Caco-2 (cell line): ENCODE data around the gene LTBP3. TPM values are rescaled to one million over a fixed set of nuclear protein-coding genes. Genes with fewer than 3 reads are reported as not detected.
"Not testable (repeated sequence)": the region's sequence is repeated elsewhere in the genome, so short reads cannot be mapped to it uniquely, and the experiment has no call there.

ENCODE experiments used
- BruUV-seq: library from RNA; stranded (reverse); fragments of 400-500 nt; replicated peaks from 2 replicates; lab custom pipeline; 2021; lab: Mats Ljungman, UMichigan
- CTCF ChIA-PET: fragments of 300-600 bp; sonication (Branson Sonifier 250); formaldehyde crosslinking; loops from one replicate; lab custom pipeline; 2022; ENCODE audit warnings: antibody characterized with exemption; lab: Charles Lee
- POLR2A ChIA-PET: fragments of 300-600 bp; sonication (Branson Sonifier 250); formaldehyde crosslinking; loops from one replicate; lab custom pipeline; 2022; ENCODE audit warnings: antibody characterized with exemption; lab: Charles Lee
- DNase-seq, 2 experiments: peaks; one replicate each; pipeline versions ENCODE4 v3.0.0 to v3.0.0-alpha.2; 2020 to 2022
- H3K27me3 ChIP-seq: replicated peaks from 2 replicates; pipeline ENCODE4 v1.6.0; 2011; ENCODE audit warnings: low read length; ENCODE audit not compliant: control insufficient read depth, insufficient read depth
- H3K36me3 ChIP-seq: 2 replicates; pipeline ENCODE4 v1.5.1; 2011; ENCODE audit warnings: low read length; ENCODE audit not compliant: control insufficient read depth, insufficient read depth
- H3K4me1 ChIP-seq: fragments of 250-450 bp; sonication (Bioruptor Pico); 2 replicates; pipeline ENCODE4 v1.5.1; 2020; ENCODE audit warnings: mild to moderate bottlenecking
- H3K4me3 ChIP-seq: 2 replicates; pipeline ENCODE4 v1.5.1; 2011; ENCODE audit warnings: low read depth, mild to moderate bottlenecking, control low read depth, low read length
- H3K9me3 ChIP-seq: fragments of 250-450 bp; sonication (Bioruptor Pico); 2 replicates; pipeline ENCODE4 v1.5.1; 2020; ENCODE audit warnings: mild to moderate bottlenecking, moderate library complexity
- H3K27ac Mint-ChIP-seq: one replicate; pipeline ENCODE4 v1.8.0; 2022; ENCODE audit warnings: mixed read lengths; ENCODE audit not compliant: unreplicated experiment
- H3K27me3 Mint-ChIP-seq: one replicate; pipeline ENCODE4 v1.8.0; 2022; ENCODE audit warnings: mixed read lengths; ENCODE audit not compliant: insufficient read depth, unreplicated experiment
- H3K36me3 Mint-ChIP-seq: one replicate; pipeline ENCODE4 v1.8.0; 2022; ENCODE audit warnings: mild to moderate bottlenecking, mixed read lengths; ENCODE audit not compliant: insufficient read depth, unreplicated experiment
- H3K4me1 Mint-ChIP-seq: one replicate; pipeline ENCODE4 v1.8.0; 2022; ENCODE audit warnings: low read depth, mixed read lengths; ENCODE audit not compliant: unreplicated experiment
- H3K4me3 Mint-ChIP-seq: one replicate; pipeline ENCODE4 v1.8.0; 2022; ENCODE audit warnings: mild to moderate bottlenecking, moderate library complexity, mixed read lengths; ENCODE audit not compliant: unreplicated experiment
- H3K9me3 Mint-ChIP-seq: one replicate; pipeline ENCODE4 v1.8.0; 2022; ENCODE audit warnings: mixed read lengths; ENCODE audit not compliant: unreplicated experiment
- intact Hi-C: fragments of 100-400 bp; cut with micrococcal nuclease; formaldehyde crosslinking; loops from one replicate; pipeline ENCODE4 v1.10.0; 2022; ENCODE audit not compliant: unreplicated experiment
- total RNA-seq: library from RNA; stranded (reverse); gene quantifications from 2 replicates; pipeline ENCODE4 v1.2.3, GENCODE V29; 2022
- TF ChIP-seq, protein P1 (sequence below), 2 experiments: fragments of 200-600 bp in 1 of 2; IDR thresholded peaks; 1 replicate in 1 of 2; 2 replicates in 1 of 2; pipeline versions ENCODE4 v1.5.1 to v1.8.0; 2011 to 2022; ENCODE audit warnings: antibody characterized with exemption in 1 of 2, control low read depth in 1 of 2, inconsistent platforms in 1 of 2, low read depth in 1 of 2, low read length in 1 of 2, mild to moderate bottlenecking in 1 of 2, moderate library complexity in 1 of 2; ENCODE audit not compliant: insufficient read depth in 1 of 2, severe bottlenecking in 1 of 2, unreplicated experiment in 1 of 2

The LTBP3 gene
- total RNA-seq, 1 experiment from 2014 or later = 91.2 TPM

DNA sequence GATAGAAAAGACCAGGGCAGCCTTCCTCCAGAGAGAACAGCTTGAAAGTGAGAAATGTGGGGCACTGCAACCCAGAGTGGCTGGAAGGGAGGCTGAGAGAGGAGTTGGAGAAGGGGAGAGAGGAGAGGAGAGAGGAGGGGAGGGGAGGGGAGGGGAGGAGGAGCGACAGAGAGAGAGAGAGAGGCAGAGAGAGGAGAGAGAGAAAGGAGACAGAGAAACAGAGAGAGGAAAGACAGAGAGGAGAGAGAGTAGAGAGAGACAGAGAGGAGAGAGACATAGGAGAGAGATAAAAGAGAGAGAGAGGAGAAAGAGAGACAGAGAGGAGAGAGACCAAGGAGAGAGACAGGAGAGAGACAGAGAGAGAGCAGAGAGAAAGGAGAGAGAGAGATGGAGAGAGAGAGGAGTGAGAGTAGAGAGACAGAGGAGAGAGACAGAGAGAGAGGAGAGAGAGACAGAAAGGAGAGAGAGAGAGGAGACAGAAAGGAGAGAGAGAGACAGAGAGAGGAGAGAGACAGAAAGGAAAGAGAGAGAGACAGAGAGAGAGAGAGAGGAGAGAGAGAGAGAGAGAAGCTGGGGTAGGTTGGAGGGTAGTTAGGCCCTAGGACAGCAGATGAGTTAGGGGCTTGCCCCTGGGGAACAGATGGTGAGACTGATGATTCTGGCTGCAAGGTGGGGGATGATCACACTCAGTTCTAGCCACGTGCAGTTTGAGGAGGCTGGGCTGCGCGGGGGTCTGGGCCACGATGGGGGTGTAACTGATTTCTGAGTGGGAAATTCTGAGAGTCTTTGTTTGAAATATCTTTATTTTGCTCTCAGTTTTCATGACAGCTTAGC is 41.8 kb downstream of the LTBP3 start:
- TF ChIP-seq, protein P1, sequence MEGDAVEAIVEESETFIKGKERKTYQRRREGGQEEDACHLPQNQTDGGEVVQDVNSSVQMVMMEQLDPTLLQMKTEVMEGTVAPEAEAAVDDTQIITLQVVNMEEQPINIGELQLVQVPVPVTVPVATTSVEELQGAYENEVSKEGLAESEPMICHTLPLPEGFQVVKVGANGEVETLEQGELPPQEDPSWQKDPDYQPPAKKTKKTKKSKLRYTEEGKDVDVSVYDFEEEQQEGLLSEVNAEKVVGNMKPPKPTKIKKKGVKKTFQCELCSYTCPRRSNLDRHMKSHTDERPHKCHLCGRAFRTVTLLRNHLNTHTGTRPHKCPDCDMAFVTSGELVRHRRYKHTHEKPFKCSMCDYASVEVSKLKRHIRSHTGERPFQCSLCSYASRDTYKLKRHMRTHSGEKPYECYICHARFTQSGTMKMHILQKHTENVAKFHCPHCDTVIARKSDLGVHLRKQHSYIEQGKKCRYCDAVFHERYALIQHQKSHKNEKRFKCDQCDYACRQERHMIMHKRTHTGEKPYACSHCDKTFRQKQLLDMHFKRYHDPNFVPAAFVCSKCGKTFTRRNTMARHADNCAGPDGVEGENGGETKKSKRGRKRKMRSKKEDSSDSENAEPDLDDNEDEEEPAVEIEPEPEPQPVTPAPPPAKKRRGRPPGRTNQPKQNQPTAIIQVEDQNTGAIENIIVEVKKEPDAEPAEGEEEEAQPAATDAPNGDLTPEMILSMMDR (IDR thresholded peaks at IDR 0.05; ENCODE audit: insufficient read depth in 1 of 2, low read depth in 1 of 2, low read length in 1 of 2, severe bottlenecking in 1 of 2, unreplicated experiment in 1 of 2) = no peak
- Histone ChIP-seq H3K36me3 (no peaks in the 10 kb centered on the region), H3K4me3 (no peak overlapping the region), H3K4me1 (peaks cover 5% of the 10 kb centered on the region), H3K9me3 (no peaks in the 10 kb centered on the region), H3K27me3 (no peaks in the 10 kb centered on the region)
- Mint-ChIP-seq H3K4me1 (peaks cover 9% of the 10 kb centered on the region), H3K9me3 (peaks cover 12% of the 10 kb centered on the region), H3K27me3 (no peaks in the 10 kb centered on the region), H3K4me3 (no peak overlapping the region), H3K27ac (peak overlapping the region; percentile 3), H3K36me3 (peaks cover 13% of the 10 kb centered on the region)
- CTCF ChIA-PET = no interaction called here
- BruUV-seq = no TSS peak
- intact Hi-C loops = no loop called here
- POLR2A ChIA-PET = interaction anchor here (0.6 to 1.1 kb wide), 2 partner anchors 9 to 1787 kb away, joined by 4 to 9 read pairs; partner anchors contain the start of gene SSH3
- no peak for DNase-seq

DNA sequence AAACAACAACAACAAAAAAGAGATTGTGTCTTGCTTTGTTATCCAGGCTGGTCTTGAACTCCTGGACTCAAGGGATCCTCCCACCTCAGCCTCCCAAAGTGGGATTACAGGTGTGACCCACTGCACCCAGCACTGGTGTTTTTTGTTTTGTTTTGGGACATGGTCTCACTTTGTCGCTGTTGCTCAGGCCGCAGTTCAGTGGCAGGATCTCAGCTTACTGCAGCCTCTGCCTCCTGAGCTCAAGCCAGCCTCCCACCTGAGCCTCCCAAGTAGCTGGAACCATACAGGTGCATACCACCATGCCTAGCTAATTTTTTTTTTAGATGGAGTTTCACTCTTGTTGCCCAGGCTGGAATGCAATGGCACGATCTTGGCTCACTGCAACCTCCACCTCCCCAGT is 45.8 kb downstream of the LTBP3 start:
- H3K36me3 ChIP-seq, H3K27ac Mint-ChIP-seq, H3K9me3 ChIP-seq, POLR2A ChIA-PET, H3K4me1 ChIP-seq, H3K4me3 Mint-ChIP-seq, BruUV-seq, DNase-seq, H3K27me3 ChIP-seq, H3K4me3 ChIP-seq, intact Hi-C loops, H3K27me3 Mint-ChIP-seq: not testable (repeated sequence)
- CTCF ChIA-PET = interaction anchor here (0.6 to 2.6 kb wide), 4 partner anchors 42 to 98 kb away, joined by 3 to 6 read pairs (median 4); no protein-coding TSS in a partner anchor
- peaks cover 29% of the 10 kb centered on the region for H3K4me1 Mint-ChIP-seq
- peaks cover 13% of the 10 kb centered on the region for H3K36me3 Mint-ChIP-seq
- H3K9me3 Mint-ChIP-seq = peaks cover 12% of the 10 kb centered on the region

DNA sequence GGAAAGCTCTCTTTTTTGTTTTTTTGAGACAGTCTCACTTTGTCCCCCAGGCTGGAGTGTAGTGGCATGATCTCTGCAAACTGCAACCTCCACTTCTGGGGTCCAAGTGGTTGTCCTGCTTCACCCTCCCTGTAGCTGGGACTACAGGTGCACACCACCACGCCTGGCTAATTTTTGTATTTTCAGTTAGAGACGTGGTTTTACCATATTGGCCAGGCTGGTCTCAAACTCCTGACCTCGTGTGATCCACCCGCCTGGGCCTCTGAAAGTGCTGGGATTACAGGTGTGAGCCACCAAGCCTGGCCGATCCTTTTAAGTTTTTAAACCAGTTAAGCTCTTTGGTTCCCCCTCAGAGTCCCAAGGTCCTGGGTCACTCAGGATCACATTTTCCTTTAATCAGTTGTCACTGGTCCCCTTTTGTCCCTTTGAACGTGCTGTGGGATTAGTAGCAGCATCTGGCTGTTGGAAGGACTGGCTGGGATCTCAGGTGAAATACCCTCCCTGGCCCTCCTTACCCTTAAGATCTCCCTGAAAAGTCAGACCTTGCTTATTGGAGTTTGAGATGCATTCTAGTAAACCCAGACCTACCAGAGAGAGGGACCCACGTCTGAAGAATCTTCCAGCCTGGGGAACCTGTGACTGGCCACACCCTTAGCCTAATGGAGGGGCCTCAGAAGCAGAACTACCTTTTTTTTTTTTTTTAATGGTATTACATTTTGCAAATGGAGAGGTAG is 51.2 kb downstream of the LTBP3 start:
- Mint-ChIP-seq H3K4me1 (peaks cover 62% of the 10 kb centered on the region), H3K9me3 (no peaks in the 10 kb centered on the region), H3K36me3 (no peaks in the 10 kb centered on the region), H3K27ac (no peak overlapping the region), H3K27me3 (peaks cover 2% of the 10 kb centered on the region), H3K4me3 (no peak overlapping the region)
- POLR2A ChIA-PET = interaction anchor here (0.5 to 13.2 kb wide), 16 partner anchors 9 to 149 kb away, joined by 3 to 377 read pairs (median 8); partner anchors contain the start of genes MALAT1, NEAT1 and SCYL1
- H3K36me3 ChIP-seq = peaks cover 14% of the 10 kb centered on the region
- TF ChIP-seq, protein P1 (IDR thresholded peaks at IDR 0.05; ENCODE audit: insufficient read depth in 1 of 2, low read depth in 1 of 2, low read length in 1 of 2, severe bottlenecking in 1 of 2, unreplicated experiment in 1 of 2) = no peak
- H3K4me1 ChIP-seq = peaks cover 34% of the 10 kb centered on the region
- DNase-seq = peak; percentile 72 to 89
- no peaks in the 10 kb centered on the region for H3K27me3 ChIP-seq
- no peaks in the 10 kb centered on the region for H3K9me3 ChIP-seq
- intact Hi-C loops = loop anchor here (1.0 kb wide), 1 partner anchor 136 kb away; no protein-coding TSS in a partner anchor
- CTCF ChIA-PET = interaction anchor here (0.6 to 3.0 kb wide), 9 partner anchors 10 to 240 kb away, joined by 3 to 17 read pairs (median 5); partner anchors contain the start of gene NEAT1
- H3K4me3 ChIP-seq = no peak overlapping the region
- no TSS peak for BruUV-seq
